ENCODE measurements around the gene PDIK1L. TPM values are rescaled to one million over a fixed set of nuclear protein-coding genes. Genes with fewer than 3 reads are reported as not detected.
A peak's percentile ranks its signal among the peaks of the same experiment; 100 is the strongest.

Gene PDIK1L
- total and polyA plus RNA-seq, 9 of the 15 experiments (the other 6 are each of a cell fraction or from before 2014, with no cell fraction given) = 12.8 to 30.2 (median 21.5) TPM

GRCh38 chr1:26145041-26145959 is 33.7 kb downstream of the PDIK1L start (continued):
- TF ChIP-seq, protein P1, sequence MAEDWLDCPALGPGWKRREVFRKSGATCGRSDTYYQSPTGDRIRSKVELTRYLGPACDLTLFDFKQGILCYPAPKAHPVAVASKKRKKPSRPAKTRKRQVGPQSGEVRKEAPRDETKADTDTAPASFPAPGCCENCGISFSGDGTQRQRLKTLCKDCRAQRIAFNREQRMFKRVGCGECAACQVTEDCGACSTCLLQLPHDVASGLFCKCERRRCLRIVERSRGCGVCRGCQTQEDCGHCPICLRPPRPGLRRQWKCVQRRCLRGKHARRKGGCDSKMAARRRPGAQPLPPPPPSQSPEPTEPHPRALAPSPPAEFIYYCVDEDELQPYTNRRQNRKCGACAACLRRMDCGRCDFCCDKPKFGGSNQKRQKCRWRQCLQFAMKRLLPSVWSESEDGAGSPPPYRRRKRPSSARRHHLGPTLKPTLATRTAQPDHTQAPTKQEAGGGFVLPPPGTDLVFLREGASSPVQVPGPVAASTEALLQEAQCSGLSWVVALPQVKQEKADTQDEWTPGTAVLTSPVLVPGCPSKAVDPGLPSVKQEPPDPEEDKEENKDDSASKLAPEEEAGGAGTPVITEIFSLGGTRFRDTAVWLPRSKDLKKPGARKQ (CRISPR knock-in tag; IDR thresholded peaks at IDR 0.05) = no peak; the same call in 1 of the 2 replicates
- TF ChIP-seq RCOR1 (IDR thresholded peaks at IDR 0.05; ENCODE audit: borderline replicate concordance in 1 of 2, low read depth in 2 of 2, low read length in 2 of 2) = peak in 1 of 2 experiments; percentile 63; a peak in 1 of 4 replicates
- TF ChIP-seq MTF1 (CRISPR knock-in tag; IDR thresholded peaks at IDR 0.05; ENCODE audit: borderline replicate concordance) = no peak
- TF ChIP-seq SMARCE1 (IDR thresholded peaks at IDR 0.05) = no peak
- no peak for TF ChIP-seq SETDB1 (IDR thresholded peaks at IDR 0.05; ENCODE audit: low read length)
- TF ChIP-seq BRCA1 (IDR thresholded peaks at IDR 0.05) = no peak
- TF ChIP-seq BRCA1 (CRISPR knock-in tag; IDR thresholded peaks at IDR 0.05) = no peak; the same call in 1 of the 2 replicates
- no peak; the same call in 1 of the 2 replicates for TF ChIP-seq SIN3B (IDR thresholded peaks at IDR 0.05; ENCODE audit: low read depth)
- TF ChIP-seq ZNF436 (CRISPR knock-in tag; IDR thresholded peaks at IDR 0.05) = no peak
- no peak for TF ChIP-seq ZNF316 (IDR thresholded peaks at IDR 0.05)
- no peak for TF ChIP-seq SMAD2 (IDR thresholded peaks at IDR 0.05; ENCODE audit: low read depth, low read length)
- TF ChIP-seq RBFOX2 (IDR thresholded peaks at IDR 0.05; ENCODE audit: low read depth, low read length) = no peak
- TF ChIP-seq, protein P2, sequence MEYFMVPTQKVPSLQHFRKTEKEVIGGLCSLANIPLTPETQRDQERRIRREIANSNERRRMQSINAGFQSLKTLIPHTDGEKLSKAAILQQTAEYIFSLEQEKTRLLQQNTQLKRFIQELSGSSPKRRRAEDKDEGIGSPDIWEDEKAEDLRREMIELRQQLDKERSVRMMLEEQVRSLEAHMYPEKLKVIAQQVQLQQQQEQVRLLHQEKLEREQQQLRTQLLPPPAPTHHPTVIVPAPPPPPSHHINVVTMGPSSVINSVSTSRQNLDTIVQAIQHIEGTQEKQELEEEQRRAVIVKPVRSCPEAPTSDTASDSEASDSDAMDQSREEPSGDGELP (CRISPR knock-in tag; IDR thresholded peaks at IDR 0.05; ENCODE audit: borderline replicate concordance) = peak; percentile 67; the same call in 1 of the 2 replicates
- no peak for TF ChIP-seq DACH1 (IDR thresholded peaks at IDR 0.05; ENCODE audit: partially characterized antibody)
- TF ChIP-seq ILF3 (IDR thresholded peaks at IDR 0.05; ENCODE audit: borderline replicate concordance) = no peak
- no peak for TF ChIP-seq COPS2 (conservative IDR thresholded peaks at IDR 0.05)
- TF ChIP-seq PATZ1 (CRISPR knock-in tag; IDR thresholded peaks at IDR 0.05; ENCODE audit: borderline replicate concordance) = no peak
- peak; percentile 91 for TF ChIP-seq CC2D1A (IDR thresholded peaks at IDR 0.05)
- no peak for TF ChIP-seq TRIM28 (IDR thresholded peaks at IDR 0.05)
- 0 out of 2 replicates have a peak, but pooled peaks have one; percentile 16 for TF ChIP-seq KLF16 (IDR thresholded peaks at IDR 0.05)
- TF ChIP-seq ELK3 (CRISPR knock-in tag; IDR thresholded peaks at IDR 0.05) = no peak
